Stimulated activated CD8-positive, alpha-beta memory T cell treated with anti-CD3 and anti-CD28 coated beads, Interleukin-12 subunit alpha, Interleukin-12 subunit beta, amount 100 ng/mL, for 4 hours (primary cell): Measurements from ENCODE around the gene NTPCR.

Experiments
- DNase-seq: peaks from one replicate; pipeline ENCODE4 v3.0.0-alpha.2; 2020; ENCODE audit warnings: low read depth

NTPCR gene

DNA sequence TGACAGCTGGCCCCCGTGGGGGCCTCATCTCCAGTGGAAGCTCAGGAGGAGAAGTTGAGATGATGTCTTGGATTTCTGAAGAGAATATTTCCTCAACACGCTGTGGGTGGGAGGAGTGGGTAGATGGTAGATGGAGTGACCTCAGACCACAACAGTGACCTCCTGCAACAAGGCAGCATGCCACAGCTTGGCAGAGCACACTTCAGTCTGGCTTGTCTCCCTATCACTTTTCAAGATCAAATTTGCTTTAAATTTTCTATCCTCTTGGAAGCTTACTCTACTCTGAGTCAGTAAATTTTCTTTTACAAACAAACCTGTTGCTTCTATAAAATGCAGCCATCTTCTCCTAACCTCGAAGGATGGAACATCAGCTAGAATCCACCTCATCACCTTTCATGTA, 59.7 kb downstream of the NTPCR start:
- DNase-seq = no peak

- no peak for DNase-seq
Observed at GRCh38 chr1:233012021-233012420, 61.6 kb downstream of the NTPCR start.

GRCh38 chr1:233015965-233016364, 65.6 kb downstream of the NTPCR start:
- no peak for DNase-seq

GRCh38 chr1:233016798-233017197, 66.4 kb downstream of the NTPCR start:
- no peak for DNase-seq

DNA sequence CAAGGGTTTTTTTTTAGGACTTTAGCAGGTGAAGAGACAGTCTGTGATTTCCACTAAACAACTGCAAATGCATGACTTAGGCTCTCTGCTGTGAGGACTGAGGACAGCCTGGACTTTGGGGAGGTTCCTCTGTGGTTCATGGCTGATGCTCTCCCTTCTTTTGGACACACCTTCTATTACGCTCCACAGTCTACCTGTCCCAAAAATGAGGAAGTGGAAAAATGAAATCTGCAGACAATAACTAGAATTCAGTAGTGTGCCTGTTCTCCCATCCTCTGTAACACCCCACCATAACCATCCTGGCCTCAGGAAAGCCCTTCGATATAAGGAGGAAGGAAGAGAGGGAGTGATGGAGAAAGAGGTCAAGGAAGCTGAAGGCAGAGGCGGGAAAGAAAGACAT, 68.7 kb downstream of the NTPCR start:
- no peak for DNase-seq

DNA sequence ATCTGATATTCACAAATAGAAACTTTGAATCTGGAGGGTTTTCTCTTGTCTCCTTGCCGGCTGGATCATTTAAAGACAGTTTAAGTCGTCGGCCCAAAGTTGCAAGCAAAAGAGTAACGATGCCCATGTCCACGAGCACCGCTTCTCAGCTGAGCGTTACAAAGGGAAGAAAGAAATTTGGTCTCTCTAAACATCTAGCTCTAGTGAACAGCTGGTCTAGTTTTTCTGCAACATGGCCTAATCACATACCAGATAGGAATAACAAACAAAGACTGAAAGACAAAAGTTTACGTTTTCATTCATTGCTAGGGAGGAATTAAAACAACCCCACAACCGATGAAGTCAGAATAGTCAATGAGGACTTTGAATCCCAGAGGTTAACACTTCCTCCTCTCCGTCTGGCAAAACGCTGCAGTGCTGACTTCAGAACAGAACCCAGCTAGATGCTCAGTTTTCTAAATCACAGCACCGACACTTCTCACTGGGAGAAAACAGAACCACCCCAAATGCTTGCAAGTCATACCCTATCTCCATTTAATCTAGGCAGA, 69.4 kb downstream of the NTPCR start:
- DNase-seq = no peak

GRCh38 chr1:233020426-233020825, 70.0 kb downstream of the NTPCR start:
- DNase-seq = no peak

DNA sequence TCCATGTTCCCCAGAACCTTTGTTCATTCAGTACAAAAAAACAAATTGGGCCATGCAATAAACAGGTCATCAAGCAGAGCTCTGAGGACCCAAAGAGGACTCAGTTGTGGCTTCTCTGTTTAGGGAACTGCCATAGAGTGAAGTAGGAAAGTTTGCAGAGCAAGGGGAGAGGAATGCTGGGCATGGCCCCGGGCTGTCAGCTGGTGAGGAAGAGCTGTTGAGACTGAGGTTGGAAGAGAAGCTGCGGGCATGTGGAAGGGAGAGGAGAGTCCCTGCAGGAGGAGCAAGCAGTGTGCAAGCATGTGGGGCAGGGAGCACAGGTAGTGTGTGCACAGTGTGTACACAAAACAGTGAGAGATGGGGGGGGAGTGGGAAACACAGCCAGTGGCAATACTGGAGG, 71.8 kb downstream of the NTPCR start:
- no peak for DNase-seq

DNA sequence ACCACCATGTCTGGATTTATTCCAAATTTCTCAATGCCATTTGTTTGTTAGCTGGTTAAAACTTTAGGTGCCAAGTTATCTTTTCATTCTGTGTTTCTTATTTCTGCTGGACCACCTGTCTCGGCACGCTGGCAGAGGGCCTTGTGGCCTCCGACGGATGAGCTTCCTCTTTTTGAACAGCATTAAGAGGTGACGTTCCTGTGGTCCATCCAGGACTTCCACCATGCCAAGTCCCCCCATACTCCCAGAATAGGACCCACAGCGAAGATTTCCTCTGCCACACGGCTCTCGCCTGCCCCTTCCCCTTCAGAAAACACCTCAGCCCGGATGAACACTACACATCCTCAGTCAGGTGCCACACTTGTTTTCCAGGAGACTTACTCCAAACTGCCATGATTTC, 73.8 kb downstream of the NTPCR start:
- no peak for DNase-seq

DNA sequence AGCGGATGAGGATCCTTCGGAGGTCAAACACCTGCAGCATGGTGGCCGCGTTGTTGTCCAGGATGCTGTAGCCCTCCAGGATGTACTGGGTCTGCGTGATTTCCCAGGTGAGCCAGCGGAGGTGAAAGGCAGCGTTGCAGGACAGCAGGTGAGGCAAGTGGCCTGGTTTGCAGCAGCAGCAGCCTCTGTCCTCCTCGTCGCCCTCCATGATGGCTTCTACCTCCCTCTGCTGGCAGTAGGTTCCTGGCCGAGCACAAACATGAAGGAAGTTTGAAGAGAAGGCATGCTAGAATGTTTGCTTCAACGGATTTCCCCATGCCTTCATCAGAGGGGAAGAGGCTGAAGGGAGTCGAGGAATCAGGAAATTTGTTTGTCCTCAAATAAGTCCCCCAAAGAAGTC, 74.7 kb downstream of the NTPCR start:
- no peak for DNase-seq

DNA sequence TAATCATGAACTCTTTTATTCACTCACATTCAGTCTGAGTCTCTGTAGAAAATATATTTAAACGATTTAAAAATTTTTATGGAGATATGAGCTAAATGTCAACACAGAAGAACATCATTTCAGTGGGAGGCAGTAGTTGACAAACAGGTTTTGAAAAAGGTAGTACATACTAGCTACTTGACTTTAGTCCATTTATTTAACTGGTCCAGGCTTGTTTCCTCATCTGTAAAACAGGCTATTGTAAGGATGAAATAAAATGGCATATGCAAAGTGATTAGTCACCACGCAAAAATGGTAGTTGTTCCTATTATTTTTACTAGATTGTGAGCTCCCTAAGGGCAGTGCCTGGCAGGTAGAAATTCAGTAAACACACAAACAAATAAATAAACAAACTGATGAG, 75.2 kb downstream of the NTPCR start:
- no peak for DNase-seq

DNA sequence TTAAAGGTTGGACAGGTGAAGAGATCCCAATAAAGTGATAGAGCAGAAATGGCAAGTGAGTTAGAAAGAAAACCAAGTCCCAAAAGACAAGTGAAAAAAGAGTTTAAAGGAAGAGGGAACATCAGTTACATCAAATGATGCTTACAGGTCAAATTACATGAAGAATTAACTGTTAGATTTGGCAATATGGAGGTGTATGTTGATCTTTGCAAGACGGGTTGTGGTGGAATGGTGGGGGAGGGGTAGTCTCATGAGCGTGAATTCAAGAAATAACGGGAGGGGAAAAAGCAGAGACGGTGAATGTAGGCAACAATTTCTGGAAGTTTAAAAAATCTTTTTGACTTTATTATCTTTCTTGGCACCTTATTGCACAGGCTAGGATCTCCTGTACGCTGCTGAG, 76.6 kb downstream of the NTPCR start:
- no peak for DNase-seq

GRCh38 chr1:233031521-233031920, 81.1 kb downstream of the NTPCR start:
- no peak for DNase-seq

DNA sequence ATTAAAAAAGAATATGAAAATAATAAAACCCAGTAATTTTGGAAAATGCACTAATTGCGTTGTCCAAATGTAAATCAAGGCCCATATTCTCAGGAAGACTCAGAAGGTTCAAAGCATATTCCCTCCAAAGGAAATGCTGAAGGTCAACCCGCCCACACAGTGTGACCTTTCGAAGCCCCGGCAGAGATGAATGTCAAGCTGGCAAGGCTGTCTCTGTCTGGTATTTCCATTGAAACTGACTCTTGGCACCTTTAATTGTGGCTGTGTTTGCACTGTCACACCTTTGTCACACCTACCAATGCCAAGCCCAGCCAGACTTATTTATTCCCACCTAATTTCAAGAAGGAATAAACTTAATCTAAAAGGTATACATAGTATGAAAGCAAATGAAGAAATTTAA, 82.5 kb downstream of the NTPCR start:
- DNase-seq = no peak

GRCh38 chr1:233033361-233033760, 83.0 kb downstream of the NTPCR start:
- DNase-seq = no peak
